ENCODE results near the gene CDH23. TPM values are rescaled to one million over a fixed set of nuclear protein-coding genes. Genes with fewer than 3 reads are reported as not detected.

The CDH23 gene
- total and polyA plus RNA-seq, 2 donors (not counting 1 experiment from before 2014, with no cell fraction given): 0.37 to 0.89 TPM

GRCh38 chr10:71526653-71527052, 129.9 kb downstream of the CDH23 start:
- H3K9me3 ChIP-seq (ENCODE audit: control extremely low read depth in 1 of 3, control insufficient read depth in 2 of 3, insufficient read depth in 1 of 3, low read length in 2 of 3): peaks cover 0 to 12% (median 0%) of the 10 kb centered on the region in 3 donors
- Mint-ChIP-seq H3K27me3 (peaks cover 24% of the 10 kb centered on the region), H3K4me1 (peaks cover 3% of the 10 kb centered on the region), H3K9me3 (ENCODE audit: insufficient read depth) (no peaks in the 10 kb centered on the region), H3K4me3 (no peak overlapping the region), H3K27ac (no peak overlapping the region)
- no peak overlapping the region for H2AFZ ChIP-seq (ENCODE audit: insufficient read depth, low read depth, low read length, poor library complexity, severe bottlenecking)
- no peaks in the 10 kb centered on the region for H4K20me1 ChIP-seq (ENCODE audit: control insufficient read depth, insufficient read depth, low read length, poor library complexity, severe bottlenecking)
- 88% methylated on average over 6 of the region's 11 CpGs for whole genome bisulfite sequencing (ENCODE audit: insufficient coverage)
- H3K27me3 ChIP-seq (replicated peaks in 1 of 4; ENCODE audit: control extremely low read depth in 1 of 4, control insufficient read depth in 3 of 4, insufficient read depth in 4 of 4, low read length in 3 of 4): peaks cover 0 to 10% (median 0%) of the 10 kb centered on the region in 4 experiments
- no peak overlapping the region for H3K4me2 ChIP-seq (replicated peaks; ENCODE audit: low read depth, low read length, poor library complexity, severe bottlenecking)
- H3K79me2 ChIP-seq (ENCODE audit: control insufficient read depth, insufficient read depth, low read length): no peaks in the 10 kb centered on the region
- CTCF ChIA-PET: no interaction called here
- H3K4me3 ChIP-seq (ENCODE audit: control extremely low read depth in 1 of 5, extremely low read depth in 1 of 5, insufficient read depth in 1 of 5, low read depth in 2 of 5, low read length in 4 of 5): no peak overlapping the region
- H3K4me1 ChIP-seq (ENCODE audit: control insufficient read depth in 2 of 2, insufficient read depth in 2 of 2, low read length in 2 of 2): no peaks in the 10 kb centered on the region
- intact Hi-C loops (cut with micrococcal nuclease): no loop called here
- POLR2A ChIA-PET: no interaction called here
- ATAC-seq (ENCODE audit: low read depth): no peak
- H3K27ac ChIP-seq (ENCODE audit: low read length in 2 of 2): no peak overlapping the region
- no peak overlapping the region for H3K9ac ChIP-seq (ENCODE audit: low read length)
- H3K36me3 ChIP-seq (replicated peaks in 1 of 2; ENCODE audit: control extremely low read depth in 1 of 2, control insufficient read depth in 1 of 2, extremely low read depth in 1 of 2, insufficient read depth in 2 of 2, low read length in 1 of 2): no peaks in the 10 kb centered on the region
- no peak for DNase-seq
- TF ChIP-seq CTCF (IDR thresholded peaks at IDR 0.05) (no peak), EZH2 (IDR thresholded peaks at IDR 0.05; ENCODE audit: borderline replicate concordance, insufficient read depth, low read depth, low read length, poor library complexity, severe bottlenecking) (no peak)

- H3K27me3 Mint-ChIP-seq: peaks cover 24% of the 10 kb centered on the region
- H2AFZ ChIP-seq (ENCODE audit: insufficient read depth, low read depth, low read length, poor library complexity, severe bottlenecking): no peak overlapping the region
- no peak overlapping the region for H3K4me3 ChIP-seq (ENCODE audit: control extremely low read depth in 1 of 5, extremely low read depth in 1 of 5, insufficient read depth in 1 of 5, low read depth in 2 of 5, low read length in 4 of 5)
- no peaks in the 10 kb centered on the region for H3K9me3 Mint-ChIP-seq (ENCODE audit: insufficient read depth)
- no peak for TF ChIP-seq EZH2 (IDR thresholded peaks at IDR 0.05; ENCODE audit: borderline replicate concordance, insufficient read depth, low read depth, low read length, poor library complexity, severe bottlenecking)
- no peak for TF ChIP-seq CTCF (IDR thresholded peaks at IDR 0.05)
- H3K79me2 ChIP-seq (ENCODE audit: control insufficient read depth, insufficient read depth, low read length): no peaks in the 10 kb centered on the region
- intact Hi-C loops (cut with micrococcal nuclease): no loop called here
- H3K4me2 ChIP-seq (replicated peaks; ENCODE audit: low read depth, low read length, poor library complexity, severe bottlenecking): no peak overlapping the region
- ChIA-PET POLR2A (no interaction called here), CTCF (no interaction called here)
- no peaks in the 10 kb centered on the region for H4K20me1 ChIP-seq (ENCODE audit: control insufficient read depth, insufficient read depth, low read length, poor library complexity, severe bottlenecking)
- no peak overlapping the region for H3K9ac ChIP-seq (ENCODE audit: low read length)
- no peak for ATAC-seq (ENCODE audit: low read depth)
- H3K4me1 ChIP-seq (ENCODE audit: control insufficient read depth in 2 of 2, insufficient read depth in 2 of 2, low read length in 2 of 2): no peaks in the 10 kb centered on the region
- no peak overlapping the region for H3K4me3 Mint-ChIP-seq
- no peak for DNase-seq
- no peak overlapping the region for H3K27ac Mint-ChIP-seq
- WGBS (ENCODE audit: insufficient coverage): 84% methylated on average over 12 of the region's 12 CpGs
- H3K27me3 ChIP-seq (replicated peaks in 1 of 4; ENCODE audit: control extremely low read depth in 1 of 4, control insufficient read depth in 3 of 4, insufficient read depth in 4 of 4, low read length in 3 of 4): peaks cover 0 to 9% (median 0%) of the 10 kb centered on the region in 4 experiments
- no peaks in the 10 kb centered on the region for H3K36me3 ChIP-seq (replicated peaks in 1 of 2; ENCODE audit: control extremely low read depth in 1 of 2, control insufficient read depth in 1 of 2, extremely low read depth in 1 of 2, insufficient read depth in 2 of 2, low read length in 1 of 2)
- H3K4me1 Mint-ChIP-seq: peaks cover 3% of the 10 kb centered on the region
- H3K9me3 ChIP-seq (ENCODE audit: control extremely low read depth in 1 of 3, control insufficient read depth in 2 of 3, insufficient read depth in 1 of 3, low read length in 2 of 3): peaks cover 0 to 16% (median 0%) of the 10 kb centered on the region in 3 donors
- H3K27ac ChIP-seq (ENCODE audit: low read length in 2 of 2): no peak overlapping the region
Observed at GRCh38 chr10:71527135-71527534, 130.4 kb downstream of the CDH23 start.
